ENCODE results near the gene CCNE1.

CCNE1 gene

DNA sequence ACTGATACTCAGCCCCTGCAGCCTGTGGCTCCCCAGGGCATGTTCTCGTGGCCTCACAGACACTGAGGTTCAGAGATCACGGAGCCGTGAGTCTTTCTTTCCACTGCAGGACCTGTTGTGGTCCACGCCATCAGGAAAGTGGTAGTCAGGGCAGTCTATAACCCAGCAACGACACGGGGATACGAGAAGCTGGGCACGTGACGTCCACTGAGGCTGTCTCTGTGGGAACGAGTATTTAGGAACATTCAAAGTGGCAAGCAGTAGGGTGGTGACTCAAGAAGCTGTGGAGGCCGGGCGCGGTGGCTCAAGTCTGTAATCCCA, 29.6 kb upstream of the CCNE1 start:
- CTCF ChIA-PET, result interaction anchor here (0.6 to 0.7 kb wide), 3 partner anchors 10 to 90 kb away, joined by 3 to 4 read pairs (median 3); no protein-coding TSS in a partner anchor
- Histone ChIP-seq H3K4me3 (ENCODE audit: low read depth, low read length) (no peak overlapping the region), H3K9me3 (ENCODE audit: control insufficient read depth, insufficient read depth, low read depth, low read length) (no peaks in the 10 kb centered on the region), H3K36me3 (ENCODE audit: control insufficient read depth in 2 of 2, insufficient read depth in 1 of 2, low read length in 2 of 2) (no peaks in the 10 kb centered on the region), H3K27ac (ENCODE audit: extremely low read depth, low read depth, low read length) (no peak overlapping the region), H3K4me1 (ENCODE audit: control insufficient read depth, insufficient read depth, low read length) (no peaks in the 10 kb centered on the region)
- no peak for TF ChIP-seq ZNF580 (tag by site-specific recombination; IDR thresholded peaks at IDR 0.05)
- no peak for TF ChIP-seq ZSCAN30 (tag by site-specific recombination; IDR thresholded peaks at IDR 0.05)
- no peak for TF ChIP-seq ZNF10 (tag by site-specific recombination; IDR thresholded peaks at IDR 0.05)
- TF ChIP-seq ZNF561 (tag by site-specific recombination; IDR thresholded peaks at IDR 0.05; ENCODE audit: borderline replicate concordance), result no peak
- TF ChIP-seq SP7 (tag by site-specific recombination; IDR thresholded peaks at IDR 0.05), result no peak
- TF ChIP-seq YY2 (tag by site-specific recombination; IDR thresholded peaks at IDR 0.05), result no peak
- no peak for TF ChIP-seq ZNF223 (tag by site-specific recombination; IDR thresholded peaks at IDR 0.05)
- TF ChIP-seq ZNF560 (tag by site-specific recombination; IDR thresholded peaks at IDR 0.05; ENCODE audit: borderline replicate concordance), result no peak
- POLR2A ChIA-PET, result no interaction called here

DNA sequence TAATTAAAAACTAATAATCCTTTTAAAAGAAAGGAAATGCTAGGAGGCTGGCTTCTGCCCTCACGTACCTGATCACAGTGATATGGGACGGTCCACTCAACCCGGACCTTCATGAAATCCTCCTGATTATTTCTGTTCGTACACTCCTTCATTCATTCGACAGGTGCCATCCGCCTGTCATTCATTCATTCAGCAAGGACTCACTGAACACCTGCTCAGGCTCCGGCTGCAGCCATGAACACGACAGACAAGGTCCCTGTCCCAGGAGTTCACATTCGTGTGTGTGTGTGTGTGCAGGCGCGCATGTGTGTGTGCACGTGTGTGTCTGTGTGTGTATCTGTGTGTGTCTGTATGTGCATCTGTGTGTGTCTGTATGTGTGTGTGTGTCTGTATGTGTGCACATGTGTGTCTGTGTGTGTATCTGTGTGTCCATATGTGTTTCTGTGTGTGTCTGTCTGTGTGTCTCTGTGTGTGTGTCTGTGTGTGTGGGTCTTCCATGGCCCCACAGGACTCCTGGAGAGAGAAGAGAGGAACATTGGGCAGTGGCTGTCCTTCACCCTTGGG, 28.1 kb upstream of the CCNE1 start:
- ChIA-PET POLR2A (no interaction called here), CTCF (interaction anchor here (0.7 kb wide), 1 partner anchor 11 kb away, joined by 3 read pairs; no protein-coding TSS in a partner anchor)
- no peak overlapping the region for H3K4me3 ChIP-seq (ENCODE audit: low read depth, low read length)
- H3K27ac ChIP-seq (ENCODE audit: extremely low read depth, low read depth, low read length), result no peak overlapping the region
- H3K36me3 ChIP-seq (ENCODE audit: control insufficient read depth in 2 of 2, insufficient read depth in 1 of 2, low read length in 2 of 2), result no peaks in the 10 kb centered on the region
- no peaks in the 10 kb centered on the region for H3K4me1 ChIP-seq (ENCODE audit: control insufficient read depth, insufficient read depth, low read length)
- no peaks in the 10 kb centered on the region for H3K9me3 ChIP-seq (ENCODE audit: control insufficient read depth, insufficient read depth, low read depth, low read length)
- TF ChIP-seq ZNF776 (tag by site-specific recombination; IDR thresholded peaks at IDR 0.05; ENCODE audit: borderline replicate concordance), result 0 out of 2 replicates have a peak, but pooled peaks have one; percentile 46
- TF ChIP-seq ZNF292 (tag by site-specific recombination; IDR thresholded peaks at IDR 0.05; ENCODE audit: borderline replicate concordance, low read depth), result no peak
- TF ChIP-seq ZSCAN4 (tag by site-specific recombination; IDR thresholded peaks at IDR 0.05), result peak; percentile 98
- TF ChIP-seq SCRT2 (tag by site-specific recombination; IDR thresholded peaks at IDR 0.05), result peak; percentile 76
- peak; percentile 59; the same call in 1 of the 2 replicates for TF ChIP-seq SCRT1 (tag by site-specific recombination; IDR thresholded peaks at IDR 0.05; ENCODE audit: borderline replicate concordance)
- peak; percentile 32; the same call in 1 of the 2 replicates for TF ChIP-seq ZNF24 (tag by site-specific recombination; IDR thresholded peaks at IDR 0.05)

DNA sequence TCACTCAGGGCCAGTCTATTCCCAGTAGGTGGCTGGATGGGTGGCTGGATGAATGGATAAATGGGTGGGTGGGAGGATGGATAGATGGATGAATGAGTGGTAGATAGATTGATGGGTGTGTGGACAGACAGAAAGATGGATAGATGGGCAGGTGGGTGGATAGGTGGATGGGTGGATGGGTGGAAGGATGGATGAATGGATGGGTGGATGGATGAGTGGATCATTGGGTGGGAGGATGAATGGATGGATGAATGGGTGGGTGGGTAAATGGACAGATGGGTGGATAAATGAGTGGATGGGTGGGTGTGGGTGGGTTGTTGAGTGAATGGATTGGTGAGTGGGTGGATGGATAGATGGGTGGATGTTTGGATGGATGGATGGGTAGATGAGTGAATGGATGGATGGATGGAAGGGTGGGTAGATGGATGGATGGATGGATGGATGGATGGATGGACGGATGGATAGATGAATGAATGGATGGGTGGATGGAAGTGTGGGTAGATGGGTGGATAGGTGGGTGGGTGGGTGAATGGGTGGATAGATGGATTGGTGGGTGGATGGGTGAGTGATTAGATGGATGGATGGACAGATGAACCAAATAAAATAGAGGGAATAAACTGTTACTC, 27.1 kb upstream of the CCNE1 start:
- POLR2A ChIA-PET, result no interaction called here

More for the DNA sequence above, 27.1 kb upstream of the CCNE1 start:
- CTCF ChIA-PET, result interaction anchor here (1.1 to 3.9 kb wide), 2 partner anchors 12 to 68 kb away, joined by 3 to 26 read pairs; no protein-coding TSS in a partner anchor
- no peaks in the 10 kb centered on the region for H3K9me3 ChIP-seq (ENCODE audit: control insufficient read depth, insufficient read depth, low read depth, low read length)
- H3K27ac ChIP-seq (ENCODE audit: extremely low read depth, low read depth, low read length), result no peak overlapping the region
- no peaks in the 10 kb centered on the region for H3K36me3 ChIP-seq (ENCODE audit: control insufficient read depth in 2 of 2, insufficient read depth in 1 of 2, low read length in 2 of 2)
- TF ChIP-seq ZNF621 (tag by site-specific recombination; IDR thresholded peaks at IDR 0.05), result 0 out of 2 replicates have a peak, but pooled peaks have one; percentile 19
- TF ChIP-seq EGR2 (tag by site-specific recombination; IDR thresholded peaks at IDR 0.05; ENCODE audit: low read depth), result peak; percentile 100
- TF ChIP-seq ZFHX2 (tag by site-specific recombination; conservative IDR thresholded peaks at IDR 0.05), result peak; percentile 99
- TF ChIP-seq ZSCAN30 (tag by site-specific recombination; IDR thresholded peaks at IDR 0.05), result no peak
- peak; percentile 67 for TF ChIP-seq ZBTB17 (tag by site-specific recombination; IDR thresholded peaks at IDR 0.05)
- peak; percentile 49 for TF ChIP-seq ZNF148 (tag by site-specific recombination; IDR thresholded peaks at IDR 0.05; ENCODE audit: borderline replicate concordance)
- TF ChIP-seq TCF7L2 (IDR thresholded peaks at IDR 0.05; ENCODE audit: borderline replicate concordance, low read depth, low read length), result no peak
- no peak for TF ChIP-seq BCL11B (tag by site-specific recombination; IDR thresholded peaks at IDR 0.05; ENCODE audit: low read depth)
- TF ChIP-seq YY2 (tag by site-specific recombination; IDR thresholded peaks at IDR 0.05), result 0 out of 2 replicates have a peak, but pooled peaks have one; percentile 36
- no peak for TF ChIP-seq ZBTB26 (tag by site-specific recombination; optimal IDR thresholded peaks at IDR 0.05)
- TF ChIP-seq ZNF366 (tag by site-specific recombination; conservative IDR thresholded peaks at IDR 0.05), result peak; percentile 98
- TF ChIP-seq ZNF670 (tag by site-specific recombination; IDR thresholded peaks at IDR 0.05; ENCODE audit: low read depth), result no peak
- H3K4me3 ChIP-seq (ENCODE audit: low read depth, low read length), result no peak overlapping the region
- no peaks in the 10 kb centered on the region for H3K4me1 ChIP-seq (ENCODE audit: control insufficient read depth, insufficient read depth, low read length)

All from HEK293 (cell line).